Cardiac fibroblast (primary cell): ENCODE data around the gene ACOX2.

Experiments
- DNase-seq, 2 donors: peaks; one replicate each; pipeline versions ENCODE4 v3.0.0 to v3.0.0-alpha.2; 2010; ENCODE audit warnings: low read depth in 2 of 2
- H3K4me3 ChIP-seq, 2 donors: replicated peaks in 1 of 2; 1 replicate in 1 of 2; 2 replicates in 1 of 2; pipeline ENCODE4 v1.5.1; 2011; ENCODE audit warnings: low read depth in 2 of 2, low read length in 2 of 2, mild to moderate bottlenecking in 2 of 2, moderate library complexity in 1 of 2
- CTCF ChIP-seq: IDR thresholded peaks from one replicate; pipeline ENCODE4 v1.5.1; 2011; ENCODE audit warnings: low read depth, mild to moderate bottlenecking, low read length, inconsistent platforms

ACOX2 gene

DNA sequence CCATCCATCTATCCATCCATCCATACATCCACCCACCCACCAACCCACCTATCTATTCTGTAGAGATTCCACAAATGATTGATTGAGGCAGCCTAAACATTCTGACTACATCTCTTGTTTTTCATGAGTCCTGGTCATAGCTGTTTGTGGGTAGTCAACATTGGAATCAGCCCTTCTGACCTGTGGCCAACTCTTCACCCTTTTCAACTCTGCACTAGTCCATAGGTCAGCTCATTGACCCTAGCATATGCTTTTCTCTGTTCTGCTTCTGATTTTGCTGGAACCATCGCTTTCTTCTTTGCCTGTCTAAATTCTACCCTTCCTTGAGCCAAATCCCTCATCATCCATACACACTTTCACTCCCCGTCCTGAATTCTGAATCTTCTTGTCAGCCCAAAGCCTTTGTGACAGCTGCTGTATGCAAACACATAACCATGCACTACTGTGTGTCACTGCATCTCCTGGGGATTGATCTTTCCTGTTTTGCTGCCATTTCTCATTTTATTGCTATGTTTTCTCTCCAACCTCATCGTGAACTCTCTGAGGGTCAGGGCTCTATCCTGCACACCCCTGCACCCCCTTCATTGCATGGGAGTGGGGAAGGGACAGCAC lies 61.9 kb downstream of the ACOX2 start:
- H3K4me3 ChIP-seq = no peak overlapping the region
- no peak for TF ChIP-seq CTCF
- no peak for DNase-seq

DNA sequence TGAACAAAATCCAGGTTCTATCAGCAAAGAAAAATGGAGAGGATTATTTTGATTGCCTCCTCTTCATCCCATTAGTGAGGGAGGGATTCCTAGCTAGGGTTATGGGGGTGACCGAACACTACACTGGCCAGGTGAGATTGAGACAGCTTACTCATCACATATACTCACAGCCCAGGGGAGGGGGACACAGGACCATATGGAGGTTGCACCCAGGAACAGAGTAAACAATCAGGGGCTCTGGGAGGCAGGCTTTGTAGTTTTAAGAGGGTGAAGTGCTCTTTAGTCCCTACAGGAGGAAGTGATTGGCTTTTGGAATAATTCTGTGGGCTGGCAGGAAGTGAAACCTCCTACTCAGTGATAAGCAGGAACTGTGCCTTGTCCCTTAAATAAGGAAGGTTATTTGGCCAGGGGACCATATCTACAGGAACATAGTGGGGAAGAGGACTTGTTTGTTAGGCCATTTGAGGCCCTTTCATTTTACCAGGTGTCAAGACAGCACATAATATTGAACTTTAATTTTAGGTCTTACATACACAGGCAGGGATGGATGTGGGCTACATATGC lies 62.6 kb downstream of the ACOX2 start:
- H3K4me3 ChIP-seq = no peak overlapping the region
- no peak for TF ChIP-seq CTCF
- DNase-seq = no peak

- no peak overlapping the region for H3K4me3 ChIP-seq
- no peak for DNase-seq
- no peak for TF ChIP-seq CTCF
These were observed 63.7 kb downstream of the ACOX2 start for GRCh38 chr3:58473275-58473674.

GRCh38 chr3:58471025-58471887 lies 65.7 kb downstream of the ACOX2 start:
- DNase-seq = peak; percentile 79 to 93
- no peak overlapping the region for H3K4me3 ChIP-seq
- TF ChIP-seq CTCF = no peak

- H3K4me3 ChIP-seq = no peak overlapping the region
- TF ChIP-seq CTCF = no peak
- DNase-seq = no peak
These were observed 66.5 kb downstream of the ACOX2 start for GRCh38 chr3:58470363-58471024.

- TF ChIP-seq CTCF = no peak
- no peak for DNase-seq
- no peak overlapping the region for H3K4me3 ChIP-seq
These were observed 67.9 kb downstream of the ACOX2 start for GRCh38 chr3:58469096-58469495.
